K562 (cell line): ENCODE data around the gene PCK2. TPM values are rescaled to one million over a fixed set of nuclear protein-coding genes. Genes with fewer than 3 reads are reported as not detected.

ENCODE experiments used
- KAT2B ChIP-seq: IDR thresholded peaks from one replicate; pipeline ENCODE4 v1.6.1; 2012; ENCODE audit warnings: low read depth, mild to moderate bottlenecking, control low read depth, inconsistent platforms, low read length, moderate library complexity
- MAZ ChIP-seq, 2 experiments: fragments of 450-650 bp in 1 of 2; sonication (generic) in 1 of 2; formaldehyde crosslinking; IDR thresholded peaks in 1 of 2; conservative IDR thresholded peaks in 1 of 2; 2 replicates each; pipeline versions ENCODE4 v1.4.0 to v1.5.0; 2020; ENCODE audit warnings: mild to moderate bottlenecking in 1 of 2, missing genetic modification reagents in 1 of 2
- MCM3 ChIP-seq: fragments of 450-650 bp; IDR thresholded peaks from 2 replicates; pipeline ENCODE4 v1.6.1; 2016
- MNT ChIP-seq, 2 experiments: fragments of 450-650 bp; conservative IDR thresholded peaks; 2 replicates each; pipeline ENCODE4 v1.6.1; 2017; ENCODE audit warnings: mild to moderate bottlenecking in 2 of 2, moderate library complexity in 2 of 2
- MYNN ChIP-seq, 2 experiments: sonication (generic); formaldehyde crosslinking in 1 of 2; IDR thresholded peaks; 2 replicates each; pipeline versions ENCODE4 v1.5.0 to v1.6.1; 2016 to 2020; ENCODE audit warnings: antibody characterized with exemption in 1 of 2, missing genetic modification reagents in 1 of 2
- NBN ChIP-seq: fragments of 450-650 bp; IDR thresholded peaks from 2 replicates; pipeline ENCODE4 v1.6.1; 2016; ENCODE audit warnings: low read depth, mild to moderate bottlenecking
- POLR3G ChIP-seq: IDR thresholded peaks from 2 replicates; pipeline ENCODE4 v1.6.1; 2011; ENCODE audit not compliant: insufficient read length, insufficient replicate concordance; ENCODE audit errors: extremely low read depth
- SMARCA5 ChIP-seq: fragments of 450-650 bp; IDR thresholded peaks from 2 replicates; pipeline ENCODE4 v1.6.1; 2016
- TCFL5 ChIP-seq: fragments of 250-450 bp; sonication (Bioruptor Pico); conservative IDR thresholded peaks from 2 replicates; pipeline ENCODE4 v1.6.1; 2021; ENCODE audit warnings: mild to moderate bottlenecking, moderate library complexity, matching md5 sums
- polyA plus RNA-seq, 8 experiments: library from polyadenylated mRNA; depleted of rRNA in 4 of 8; stranded (reverse) in 5 of 8; unstranded in 3 of 8; fragments of >200 nt; fragmentation: Nextera tagmentation in 2 of 8; fragmentation: Illumina TruSeq in 1 of 8; extraction: Ambion mirVana in 2 of 8; extraction: Trizol in 1 of 8; gene quantifications; 2 replicates each; pipeline versions ENCODE4 v1.2.1 to v1.2.3, GENCODE V29; 2011 to 2014; ENCODE audit warnings: inconsistent platforms in 1 of 8, missing spikeins in 1 of 8
- total RNA-seq, 7 experiments: library from RNA; depleted of rRNA in 6 of 7; stranded (reverse); fragments of >200 nt in 6 of 7; fragmentation: Illumina TruSeq in 2 of 7; extraction: Trizol in 2 of 7; gene quantifications; 2 replicates each; pipeline versions ENCODE4 v1.2.1 to v1.2.3, GENCODE V29; 2011 to 2021; ENCODE audit warnings: low replicate concordance in 1 of 7
- TF ChIP-seq, protein P1 (sequence below): sonication (generic); formaldehyde crosslinking; IDR thresholded peaks from 2 replicates; pipeline ENCODE4 v1.8.0; 2022; ENCODE audit warnings: mild to moderate bottlenecking, missing genetic modification reagents

The PCK2 gene
- total and polyA plus RNA-seq, 9 of the 15 experiments (the other 6 are each of a cell fraction or from before 2014, with no cell fraction given), result 3.3 to 60.9 (median 30.4) TPM

DNA sequence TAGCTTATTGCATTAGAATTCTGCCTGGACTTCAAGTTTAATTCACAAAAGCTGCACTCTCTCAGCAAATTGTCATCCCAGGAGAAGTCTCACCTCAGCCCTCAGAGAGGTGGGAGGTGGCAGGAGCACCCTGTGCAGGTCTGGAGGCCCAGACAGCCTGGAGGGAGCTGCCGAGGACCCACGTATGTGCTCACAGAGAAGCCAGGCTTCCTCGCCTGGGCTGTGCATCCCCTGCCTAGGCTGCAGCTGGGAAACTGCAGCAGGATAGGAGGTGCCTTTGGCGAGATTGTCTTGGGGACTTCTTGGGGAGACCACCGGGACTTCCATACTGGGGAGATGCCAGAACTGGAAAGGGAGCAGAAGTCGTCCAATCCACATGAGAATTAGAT, 14.0 kb upstream of the PCK2 start (continued):
- TF ChIP-seq POLR3G (no peak), MYNN (IDR thresholded peaks at IDR 0.05) (no peak), MYNN (CRISPR knock-in tag; IDR thresholded peaks at IDR 0.05) (no peak), SMARCA5 (no peak), MCM3 (no peak), MNT (conservative IDR thresholded peaks at IDR 0.05) (no peak), KAT2B (no peak), TCFL5 (CRISPR knock-in tag) (no peak), MAZ (CRISPR knock-in tag; conservative IDR thresholded peaks at IDR 0.05 in 1 of 2, IDR thresholded peaks at IDR 0.05 in 1 of 2) (no peak), NBN (no peak)
- TF ChIP-seq, protein P1, sequence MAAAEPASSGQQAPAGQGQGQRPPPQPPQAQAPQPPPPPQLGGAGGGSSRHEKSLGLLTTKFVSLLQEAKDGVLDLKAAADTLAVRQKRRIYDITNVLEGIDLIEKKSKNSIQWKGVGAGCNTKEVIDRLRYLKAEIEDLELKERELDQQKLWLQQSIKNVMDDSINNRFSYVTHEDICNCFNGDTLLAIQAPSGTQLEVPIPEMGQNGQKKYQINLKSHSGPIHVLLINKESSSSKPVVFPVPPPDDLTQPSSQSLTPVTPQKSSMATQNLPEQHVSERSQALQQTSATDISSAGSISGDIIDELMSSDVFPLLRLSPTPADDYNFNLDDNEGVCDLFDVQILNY, result no peak
- TF ChIP-seq, all 486 proteins: peak for 0
